Right lobe of liver (tissue), 4 donors: Measurements from ENCODE around the gene FBXW5.

Experiments
- POLR2A ChIP-seq: fragments of 450-650 bp; IDR thresholded peaks from one replicate; pipeline ENCODE4 v1.6.1; 2017; ENCODE audit warnings: antibody characterized with exemption, mild to moderate bottlenecking
- TF ChIP-seq, protein P1 (sequence below), 4 donors: fragments of 200-600 bp in 3 of 4; fragments of 450-650 bp in 1 of 4; IDR thresholded peaks; one replicate each; pipeline versions ENCODE4 v1.5.1 to v1.8.0; 2016 to 2022; ENCODE audit warnings: antibody characterized with exemption in 4 of 4, mild to moderate bottlenecking in 2 of 4
- donor health status: DM: no; HTN: no; CAD: no.
- donor health status: DM: no; HTN: no; CAD: no.
- donor health status: DM: no; HTN: yes; CAD: no.

DNA sequence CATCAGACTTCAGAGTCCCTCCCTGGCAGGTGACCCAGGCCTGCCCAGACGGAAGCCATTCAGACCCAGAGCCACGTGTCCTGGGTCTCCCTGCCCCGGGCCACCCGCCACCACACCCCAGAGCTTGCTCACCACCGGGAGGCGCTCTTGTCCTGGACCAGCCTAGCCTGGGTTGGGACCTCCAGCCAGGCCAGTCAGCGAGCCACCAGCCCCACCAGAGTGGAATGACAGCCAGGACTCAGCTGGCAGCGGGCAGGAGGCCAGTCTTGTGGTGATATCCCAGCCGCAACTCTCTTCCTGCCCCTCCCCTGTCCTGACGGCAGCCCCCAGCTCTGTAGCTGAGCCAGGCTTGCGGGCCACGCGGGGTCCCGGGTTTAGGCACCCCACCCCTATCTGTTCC lies 31.1 kb upstream of the FBXW5 start:
- no peak for TF ChIP-seq POLR2A
- TF ChIP-seq, protein P1, sequence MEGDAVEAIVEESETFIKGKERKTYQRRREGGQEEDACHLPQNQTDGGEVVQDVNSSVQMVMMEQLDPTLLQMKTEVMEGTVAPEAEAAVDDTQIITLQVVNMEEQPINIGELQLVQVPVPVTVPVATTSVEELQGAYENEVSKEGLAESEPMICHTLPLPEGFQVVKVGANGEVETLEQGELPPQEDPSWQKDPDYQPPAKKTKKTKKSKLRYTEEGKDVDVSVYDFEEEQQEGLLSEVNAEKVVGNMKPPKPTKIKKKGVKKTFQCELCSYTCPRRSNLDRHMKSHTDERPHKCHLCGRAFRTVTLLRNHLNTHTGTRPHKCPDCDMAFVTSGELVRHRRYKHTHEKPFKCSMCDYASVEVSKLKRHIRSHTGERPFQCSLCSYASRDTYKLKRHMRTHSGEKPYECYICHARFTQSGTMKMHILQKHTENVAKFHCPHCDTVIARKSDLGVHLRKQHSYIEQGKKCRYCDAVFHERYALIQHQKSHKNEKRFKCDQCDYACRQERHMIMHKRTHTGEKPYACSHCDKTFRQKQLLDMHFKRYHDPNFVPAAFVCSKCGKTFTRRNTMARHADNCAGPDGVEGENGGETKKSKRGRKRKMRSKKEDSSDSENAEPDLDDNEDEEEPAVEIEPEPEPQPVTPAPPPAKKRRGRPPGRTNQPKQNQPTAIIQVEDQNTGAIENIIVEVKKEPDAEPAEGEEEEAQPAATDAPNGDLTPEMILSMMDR (IDR thresholded peaks at IDR 0.05) = no peak
